MM.1S (cell line): ENCODE results near the gene NRN1L.

ENCODE experiments used
- DNase-seq: peaks from one replicate; pipeline ENCODE4 v3.0.0-alpha.2; 2015
- H2AFZ ChIP-seq: fragments of 300-600 bp; sonication (generic); 2 replicates; pipeline ENCODE4 v1.6.0; 2016; ENCODE audit warnings: antibody characterized with exemption, low read length
- H3F3A ChIP-seq: fragments of 300-600 bp; sonication (generic); 2 replicates; pipeline ENCODE4 v1.6.1; 2016; ENCODE audit warnings: mild to moderate bottlenecking, antibody characterized with exemption, low read length, moderate library complexity, mixed read lengths; ENCODE audit not compliant: insufficient read depth
- H3K27ac ChIP-seq: fragments of 300-600 bp; sonication (generic); 2 replicates; pipeline ENCODE4 v1.5.1; 2016; ENCODE audit warnings: mild to moderate bottlenecking, low read length
- H3K27me3 ChIP-seq: fragments of 300-600 bp; sonication (generic); replicated peaks from 2 replicates; pipeline ENCODE4 v1.6.0; 2016; ENCODE audit warnings: low read length; ENCODE audit not compliant: insufficient read depth
- H3K36me3 ChIP-seq: fragments of 300-600 bp; sonication (generic); replicated peaks from 2 replicates; pipeline ENCODE4 v1.6.1; 2016; ENCODE audit warnings: mild to moderate bottlenecking, low read length, mixed read lengths; ENCODE audit not compliant: insufficient read depth
- H3K4me1 ChIP-seq: fragments of 300-600 bp; sonication (generic); 2 replicates; pipeline ENCODE4 v1.6.1; 2016; ENCODE audit warnings: low read length, mixed read lengths
- H3K4me2 ChIP-seq: fragments of 300-600 bp; sonication (generic); 2 replicates; pipeline ENCODE4 v1.6.0; 2016; ENCODE audit warnings: low read depth, low read length
- H3K4me3 ChIP-seq: fragments of 300-600 bp; sonication (generic); 2 replicates; pipeline ENCODE4 v1.5.1; 2016; ENCODE audit warnings: low read length, mixed read lengths
- H3K79me2 ChIP-seq: fragments of 300-600 bp; sonication (generic); 2 replicates; pipeline ENCODE4 v1.6.1; 2016; ENCODE audit warnings: mixed run types, low read length, mixed read lengths
- H3K9ac ChIP-seq: fragments of 300-600 bp; sonication (generic); 2 replicates; pipeline ENCODE4 v1.6.1; 2016; ENCODE audit warnings: low read length, mixed read lengths
- H3K9me2 ChIP-seq: fragments of 300-600 bp; sonication (generic); replicated peaks from 2 replicates; pipeline ENCODE4 v1.6.1; 2016; ENCODE audit warnings: mild to moderate bottlenecking, low read length, mixed read lengths; ENCODE audit not compliant: insufficient read depth
- H3K9me3 ChIP-seq: fragments of 300-600 bp; sonication (generic); replicated peaks from 2 replicates; pipeline ENCODE4 v1.6.1; 2016; ENCODE audit warnings: mild to moderate bottlenecking, low read length, mixed read lengths; ENCODE audit not compliant: insufficient read depth
- H4K20me1 ChIP-seq: fragments of 300-600 bp; sonication (generic); 2 replicates; pipeline ENCODE4 v1.6.1; 2016; ENCODE audit warnings: mild to moderate bottlenecking, low read length, moderate library complexity, mixed read lengths; ENCODE audit not compliant: insufficient read depth
- EZH2 ChIP-seq: fragments of 300-600 bp; sonication (generic); optimal IDR thresholded peaks from 2 replicates; pipeline ENCODE3; 2017; ENCODE audit warnings: low read depth, mild to moderate bottlenecking, antibody characterized with exemption, low read length, mixed read lengths
- EZH2phosphoT487 ChIP-seq: fragments of 300-600 bp; sonication (generic); IDR thresholded peaks from 2 replicates; pipeline ENCODE4 v1.6.1; 2018; ENCODE audit warnings: antibody characterized with exemption, low read length
- TF ChIP-seq, protein P1 (sequence below): fragments of 300-600 bp; sonication (generic); IDR thresholded peaks from 2 replicates; pipeline ENCODE4 v1.5.1; 2016; ENCODE audit warnings: antibody characterized with exemption, low read length, mixed read lengths

Gene NRN1L

DNA sequence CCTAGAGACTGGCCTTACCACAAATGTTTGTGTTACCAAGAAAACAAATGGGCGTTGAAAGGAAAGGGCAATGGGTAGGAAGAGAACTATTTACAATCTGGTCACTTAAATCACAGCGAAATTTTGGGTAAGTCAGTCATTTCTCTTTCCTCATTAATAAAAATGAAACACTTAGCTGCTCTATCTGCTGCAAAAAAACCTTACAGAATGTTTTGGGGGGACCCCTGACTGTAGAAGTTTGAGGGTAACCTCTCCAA lies 38.7 kb upstream of the NRN1L start:
- H2AFZ ChIP-seq, result peak overlapping the region; percentile 94
- H3K27ac ChIP-seq, result peak overlapping the region; percentile 78
- H3K9ac ChIP-seq, result peak overlapping the region; percentile 88
- H3F3A ChIP-seq, result peaks cover 33% of the 10 kb centered on the region
- H4K20me1 ChIP-seq, result no peaks in the 10 kb centered on the region
- H3K9me2 ChIP-seq, result no peaks in the 10 kb centered on the region
- peak overlapping the region; percentile 99 for H3K4me3 ChIP-seq
- TF ChIP-seq EZH2, result no peak
- no peak for TF ChIP-seq EZH2phosphoT487
- TF ChIP-seq, protein P1, sequence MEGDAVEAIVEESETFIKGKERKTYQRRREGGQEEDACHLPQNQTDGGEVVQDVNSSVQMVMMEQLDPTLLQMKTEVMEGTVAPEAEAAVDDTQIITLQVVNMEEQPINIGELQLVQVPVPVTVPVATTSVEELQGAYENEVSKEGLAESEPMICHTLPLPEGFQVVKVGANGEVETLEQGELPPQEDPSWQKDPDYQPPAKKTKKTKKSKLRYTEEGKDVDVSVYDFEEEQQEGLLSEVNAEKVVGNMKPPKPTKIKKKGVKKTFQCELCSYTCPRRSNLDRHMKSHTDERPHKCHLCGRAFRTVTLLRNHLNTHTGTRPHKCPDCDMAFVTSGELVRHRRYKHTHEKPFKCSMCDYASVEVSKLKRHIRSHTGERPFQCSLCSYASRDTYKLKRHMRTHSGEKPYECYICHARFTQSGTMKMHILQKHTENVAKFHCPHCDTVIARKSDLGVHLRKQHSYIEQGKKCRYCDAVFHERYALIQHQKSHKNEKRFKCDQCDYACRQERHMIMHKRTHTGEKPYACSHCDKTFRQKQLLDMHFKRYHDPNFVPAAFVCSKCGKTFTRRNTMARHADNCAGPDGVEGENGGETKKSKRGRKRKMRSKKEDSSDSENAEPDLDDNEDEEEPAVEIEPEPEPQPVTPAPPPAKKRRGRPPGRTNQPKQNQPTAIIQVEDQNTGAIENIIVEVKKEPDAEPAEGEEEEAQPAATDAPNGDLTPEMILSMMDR, result no peak
- H3K36me3 ChIP-seq, result no peaks in the 10 kb centered on the region
- DNase-seq, result no peak
- H3K9me3 ChIP-seq, result no peaks in the 10 kb centered on the region
- no peaks in the 10 kb centered on the region for H3K27me3 ChIP-seq
- H3K4me1 ChIP-seq, result peaks cover 25% of the 10 kb centered on the region
- peaks cover 79% of the 10 kb centered on the region for H3K79me2 ChIP-seq
- H3K4me2 ChIP-seq, result peak overlapping the region; percentile 99

DNA sequence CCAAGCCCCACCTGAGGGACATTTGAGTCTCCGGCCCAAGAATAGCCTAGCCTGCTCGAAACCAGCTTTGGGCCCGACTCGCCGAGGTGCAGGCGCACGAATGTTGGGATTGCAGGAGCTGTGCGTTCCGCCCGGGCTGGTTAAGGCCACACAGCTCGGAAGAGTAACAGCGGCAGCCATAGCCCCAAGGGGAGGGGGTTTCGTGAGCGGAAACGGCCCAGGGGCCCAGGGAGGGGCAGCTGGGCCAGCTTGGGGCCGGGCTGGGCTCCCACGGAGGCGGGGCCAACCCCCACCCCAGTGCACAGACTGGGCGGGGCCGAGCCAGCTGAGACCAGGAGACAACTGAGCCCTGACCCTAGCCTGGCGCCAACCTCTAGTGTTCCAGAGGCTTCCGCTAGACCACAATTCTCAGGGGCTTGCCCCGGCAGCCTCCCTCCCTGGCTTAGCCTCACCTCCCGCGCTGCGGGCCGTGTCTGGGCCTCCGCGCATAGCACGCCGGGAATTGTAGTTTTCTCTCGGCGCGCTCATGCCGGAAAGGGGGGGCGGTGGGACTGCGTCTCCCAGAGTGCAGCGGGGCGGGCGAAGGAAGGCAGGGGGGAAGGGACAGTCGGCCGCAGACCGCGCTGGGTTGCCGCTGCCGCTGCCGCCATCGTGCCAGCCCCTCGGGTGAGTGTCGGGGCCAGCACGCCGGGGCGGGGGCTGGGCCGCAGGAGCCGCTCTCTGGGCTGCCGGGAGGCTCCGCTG lies 38.2 kb upstream of the NRN1L start, which contains the start of gene NUTF2:
Gene NUTF2 (plus strand): TSS at position 614 of the 744 bp plus-strand sequence. CDS start 18,198 bp downstream, outside the sequence.
- Histone ChIP-seq H3K9me3 (no peaks in the 10 kb centered on the region), H3F3A (peaks cover 33% of the 10 kb centered on the region), H3K4me3 (peak within 1 kb of the TSS; percentile 99), H3K9ac (peak within 1 kb of the TSS; percentile 88), H3K9me2 (no peaks in the 10 kb centered on the region), H3K79me2 (peaks cover 84% of the 10 kb centered on the region), H4K20me1 (no peaks in the 10 kb centered on the region), H2AFZ (peak within 1 kb of the TSS; percentile 94), H3K36me3 (no peaks in the 10 kb centered on the region), H3K27ac (peak within 1 kb of the TSS; percentile 78), H3K4me1 (peaks cover 22% of the 10 kb centered on the region), H3K27me3 (no peaks in the 10 kb centered on the region), H3K4me2 (peak within 1 kb of the TSS; percentile 99)
- TF ChIP-seq EZH2phosphoT487, result no peak
- TF ChIP-seq, protein P1, result no peak
- TF ChIP-seq EZH2, result no peak
- DNase-seq, result peak; percentile 96

DNA sequence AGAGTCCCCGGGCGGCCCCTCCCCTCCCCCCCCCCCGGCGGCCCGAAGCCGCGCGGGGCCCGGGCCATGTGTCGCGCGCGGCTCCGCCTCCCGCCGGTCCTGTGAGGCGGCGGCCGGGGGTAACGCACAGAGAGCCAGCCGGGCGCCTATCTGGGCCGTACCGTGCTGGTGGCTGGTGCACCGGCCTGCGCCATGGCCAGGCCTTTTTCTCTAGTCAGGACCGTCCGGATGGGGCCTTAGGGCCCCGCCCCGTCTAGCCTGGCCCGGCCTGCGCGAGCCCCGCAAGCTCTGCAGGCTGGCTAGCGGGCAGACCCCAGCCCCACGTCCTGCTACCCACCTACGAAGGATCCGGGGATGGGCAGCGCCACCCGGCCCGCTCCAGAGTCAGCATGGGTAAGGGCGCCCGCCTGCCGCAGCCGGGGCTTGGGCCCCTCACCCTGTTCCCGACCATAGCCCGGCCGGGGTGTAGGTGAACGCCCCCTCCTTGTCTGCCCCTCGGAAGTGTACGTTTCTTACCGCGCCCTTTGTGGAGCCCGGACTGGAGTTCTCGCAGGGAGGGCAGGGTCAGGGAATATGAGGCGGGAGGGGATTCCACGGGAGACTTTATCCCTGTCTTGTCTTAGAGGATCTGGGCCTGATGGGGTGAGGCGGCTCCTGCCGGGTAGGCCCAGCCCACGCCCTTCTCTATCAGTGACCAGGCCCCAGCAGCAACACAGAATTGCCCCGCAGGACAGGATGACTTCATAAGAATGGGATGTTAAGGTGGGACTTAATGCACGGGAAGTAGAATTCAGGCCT lies 37.4 kb upstream of the NRN1L start, which contains the start of gene CENPT:
Gene CENPT (minus strand): TSS at position 630 of the 798 bp plus-strand sequence. CDS start 13,834 bp downstream, outside the sequence.
- H4K20me1 ChIP-seq, result no peaks in the 10 kb centered on the region
- TF ChIP-seq EZH2 (no peak), EZH2phosphoT487 (no peak)
- TF ChIP-seq, protein P1, result no peak
- peak within 1 kb of the TSS; percentile 88 for H3K9ac ChIP-seq
- H3K4me1 ChIP-seq, result peaks cover 20% of the 10 kb centered on the region
- no peaks in the 10 kb centered on the region for H3K36me3 ChIP-seq
- H3K27ac ChIP-seq, result peak within 1 kb of the TSS; percentile 78
- H3K4me3 ChIP-seq, result peak within 1 kb of the TSS; percentile 99
- DNase-seq, result peak; percentile 70
- peak within 1 kb of the TSS; percentile 94 for H2AFZ ChIP-seq
- no peaks in the 10 kb centered on the region for H3K9me3 ChIP-seq
- H3K4me2 ChIP-seq, result peak within 1 kb of the TSS; percentile 99
- H3F3A ChIP-seq, result peaks cover 33% of the 10 kb centered on the region
- H3K9me2 ChIP-seq, result no peaks in the 10 kb centered on the region
- peaks cover 91% of the 10 kb centered on the region for H3K79me2 ChIP-seq
- no peaks in the 10 kb centered on the region for H3K27me3 ChIP-seq
